Inferior parietal cortex (tissue), 1 donor: ENCODE measurements around the gene CLDN20.
"Not testable (repeated sequence)": the region's sequence is repeated elsewhere in the genome, so short reads cannot be mapped to it uniquely, and the experiment has no call there.

Experiments used
- DNase-seq: peaks from one replicate; pipeline ENCODE4 v3.0.0-alpha.2; 2016; ENCODE audit errors: extremely low spot score

CLDN20 gene

DNA sequence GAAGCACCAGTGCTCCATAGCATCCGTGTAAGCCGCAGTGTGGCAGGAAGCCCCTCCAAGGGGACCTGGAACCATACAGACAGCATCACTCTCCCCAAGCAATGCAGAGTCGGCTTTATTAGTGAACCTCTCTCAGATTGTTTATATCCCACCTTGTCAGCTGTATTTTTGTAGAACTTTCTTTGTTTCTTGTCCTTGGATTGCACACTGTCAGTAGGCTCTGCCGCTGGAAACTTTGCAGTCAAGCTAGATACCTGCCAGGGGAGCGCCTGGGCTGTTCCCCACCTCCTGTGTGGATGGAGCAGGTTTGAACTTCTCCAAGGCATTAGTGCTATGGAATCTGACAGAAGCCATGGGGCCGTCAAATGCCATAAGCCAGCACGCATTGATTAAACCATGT is 18.6 kb upstream of the CLDN20 start:
- DNase-seq: no peak

DNA sequence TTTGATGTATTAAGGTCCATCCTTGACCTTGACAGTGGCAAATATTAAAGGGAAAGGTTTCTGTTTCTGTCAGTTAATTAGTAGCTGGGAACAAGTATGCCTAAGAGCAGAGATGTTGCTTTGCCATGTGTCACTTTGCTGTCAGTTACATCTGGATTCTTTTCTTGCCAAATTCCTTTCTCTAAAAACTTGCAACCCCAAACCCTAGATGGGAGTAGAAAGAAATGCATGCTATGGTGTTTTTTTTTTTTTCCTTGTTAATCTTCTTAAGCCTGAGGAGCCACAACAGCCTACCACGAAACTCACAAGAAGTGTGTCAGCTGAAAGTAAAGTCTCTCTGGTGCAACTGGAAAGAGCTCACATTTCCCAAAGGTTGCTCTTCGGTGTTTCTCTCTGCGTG is 18.0 kb upstream of the CLDN20 start:
- DNase-seq: no peak

GRCh38 chr6:155246825-155247224 is 17.0 kb upstream of the CLDN20 start:
- no peak for DNase-seq

GRCh38 chr6:155247618-155248007 is 16.2 kb upstream of the CLDN20 start:
- no peak for DNase-seq

DNA sequence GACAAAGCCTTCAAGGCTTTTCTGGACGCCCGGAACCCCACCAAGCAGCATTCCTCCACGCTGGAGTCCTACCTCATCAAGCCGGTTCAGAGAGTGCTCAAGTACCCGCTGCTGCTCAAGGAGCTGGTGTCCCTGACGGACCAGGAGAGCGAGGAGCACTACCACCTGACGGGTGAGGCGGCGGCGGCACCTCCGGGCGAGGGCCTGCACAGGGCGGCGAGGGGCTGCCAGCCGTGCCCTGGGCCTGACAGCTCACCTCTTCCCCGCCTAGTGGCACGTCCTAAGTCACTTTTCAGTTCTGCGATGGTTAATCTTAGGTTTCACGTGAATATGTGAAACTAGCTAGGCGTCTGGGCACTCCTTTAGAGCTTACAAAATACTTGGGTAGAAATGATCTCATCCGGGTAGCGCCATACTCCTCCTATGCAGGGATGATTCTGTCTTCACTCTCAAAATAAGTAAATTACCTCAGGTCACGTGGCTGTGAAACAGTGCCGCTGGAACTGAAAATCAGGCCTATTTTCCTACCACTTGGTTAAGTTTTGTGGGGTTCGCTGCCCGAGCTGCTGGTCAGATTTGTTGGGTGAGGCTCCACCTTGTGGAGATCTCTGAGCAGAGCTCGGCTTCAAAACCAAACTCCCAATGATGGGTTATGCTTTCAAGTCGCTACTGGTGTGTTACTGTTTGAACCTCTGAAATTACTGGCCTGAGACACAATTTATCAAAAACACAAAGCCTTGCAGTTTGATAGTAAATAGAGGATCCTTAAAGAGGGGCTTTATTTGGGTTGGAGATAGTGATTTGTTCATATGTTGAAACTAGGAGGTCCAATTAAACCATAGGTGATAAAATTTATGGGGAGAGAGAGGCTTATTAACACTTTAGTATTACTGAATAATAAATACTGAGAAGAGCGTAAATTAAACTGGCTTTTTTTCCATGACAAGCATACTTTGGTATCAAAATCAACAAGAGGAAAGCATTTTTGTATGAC is 15.5 kb upstream of the CLDN20 start:
- peak; percentile 77 for DNase-seq

- no peak for DNase-seq
Measured at GRCh38 chr6:155250701-155251381, 13.0 kb upstream of the CLDN20 start.

DNA sequence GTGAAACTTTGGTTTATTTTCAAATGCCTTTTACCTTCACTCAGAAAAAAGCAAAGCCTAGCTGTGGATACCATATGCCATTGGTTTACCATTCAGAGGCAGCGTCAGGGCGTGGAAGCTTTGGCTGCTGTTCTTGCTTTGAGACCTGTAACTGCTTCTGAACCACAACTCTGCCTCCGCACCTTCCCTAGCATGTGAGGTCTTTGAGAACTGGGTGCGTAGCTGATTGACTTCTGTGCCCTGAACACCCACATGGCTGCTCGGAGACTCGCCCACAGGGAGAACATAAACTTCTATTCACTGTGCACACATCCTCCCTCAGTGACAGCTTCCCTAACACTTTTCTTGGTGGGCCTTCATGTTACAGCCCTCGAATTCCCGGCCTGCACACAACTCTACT is 11.2 kb upstream of the CLDN20 start:
- no peak for DNase-seq

DNA sequence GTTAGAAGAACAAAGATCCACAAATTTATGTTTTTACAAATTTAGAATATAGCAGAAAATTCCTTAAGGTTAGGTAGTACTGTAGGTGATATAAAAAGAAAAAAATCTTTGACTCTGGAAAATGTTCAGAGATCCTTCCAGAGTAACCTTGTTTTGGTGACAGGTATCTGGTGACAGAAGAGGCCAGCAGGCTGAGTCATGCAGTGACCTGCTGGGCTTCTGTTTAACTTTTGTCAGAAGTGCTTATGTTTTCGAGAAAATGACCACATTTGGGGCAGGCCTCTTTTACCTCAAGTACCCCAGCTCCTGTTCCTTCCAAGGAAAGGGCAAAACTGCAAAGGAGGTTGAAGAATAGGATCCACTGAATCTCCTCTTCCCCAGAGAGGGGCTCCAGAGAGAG is 10.5 kb upstream of the CLDN20 start:
- no peak for DNase-seq

DNA sequence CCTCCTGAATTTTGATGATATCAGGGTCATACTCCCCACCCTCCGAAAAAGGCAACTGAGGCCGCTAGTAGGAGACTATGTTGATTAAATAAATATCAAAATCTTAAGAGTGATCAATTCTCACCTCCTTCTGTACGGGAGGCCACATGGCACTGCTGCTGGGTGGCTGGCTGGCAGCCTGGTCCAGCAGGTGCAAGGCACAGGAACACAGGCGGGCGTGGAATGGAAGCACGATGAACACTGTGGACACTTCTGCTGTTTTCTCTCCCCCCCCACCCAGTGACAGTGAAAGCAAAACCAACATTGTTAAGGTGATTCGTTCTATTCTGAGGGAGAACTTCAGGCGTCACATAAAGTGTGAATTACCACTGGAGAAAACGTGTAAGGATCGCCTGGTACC is 9.7 kb upstream of the CLDN20 start:
- DNase-seq: no peak

- no peak for DNase-seq
Measured at GRCh38 chr6:155256122-155256795, 7.6 kb upstream of the CLDN20 start.

DNA sequence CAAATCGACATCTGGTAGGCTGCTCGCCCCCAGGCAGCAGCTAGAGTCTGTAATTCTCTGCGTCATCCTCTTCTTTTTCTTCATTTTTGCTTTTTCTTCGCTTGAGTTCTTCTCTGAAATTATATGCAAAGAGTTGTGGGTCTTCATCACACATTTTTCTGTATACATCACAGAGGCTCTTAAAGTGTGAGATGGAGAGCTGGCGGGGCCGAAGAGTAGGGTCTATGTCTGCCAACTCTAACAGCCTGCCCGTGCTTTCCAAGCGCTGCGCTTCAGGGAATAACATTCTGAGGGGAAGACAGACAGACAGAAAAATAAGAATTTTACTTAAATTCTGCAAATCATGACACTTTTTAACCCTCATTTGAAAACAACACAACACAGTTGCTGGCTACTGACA is 6.0 kb upstream of the CLDN20 start:
- DNase-seq: no peak

- DNase-seq: no peak
Measured at GRCh38 chr6:155259204-155259603, 4.6 kb upstream of the CLDN20 start.

DNA sequence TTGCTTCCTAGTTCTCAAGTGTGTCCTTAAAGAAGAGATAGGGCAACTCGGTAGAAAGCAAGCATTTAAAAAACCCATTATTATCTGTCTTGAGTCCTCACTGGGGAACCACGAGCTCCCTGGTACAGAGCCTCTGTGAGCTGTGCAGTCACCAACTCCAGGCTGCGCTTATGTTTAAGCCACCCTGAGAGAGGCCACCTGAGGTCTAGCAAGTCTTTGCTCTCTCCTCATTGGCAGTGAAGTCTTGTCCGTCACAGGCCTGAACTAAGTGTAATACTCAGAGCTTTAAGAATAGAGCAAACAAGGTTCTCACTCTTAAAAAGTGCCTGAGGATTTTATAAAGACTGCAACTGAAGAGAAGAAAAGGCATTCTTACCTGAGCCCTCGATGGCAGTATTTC is 3.9 kb upstream of the CLDN20 start:
- DNase-seq: no peak

GRCh38 chr6:155260686-155261085 is 3.1 kb upstream of the CLDN20 start:
- no peak for DNase-seq

GRCh38 chr6:155261111-155261900 is 2.5 kb upstream of the CLDN20 start:
- no peak for DNase-seq

- no peak for DNase-seq
Measured at GRCh38 chr6:155262655-155263054, 1.2 kb upstream of the CLDN20 start.

DNA sequence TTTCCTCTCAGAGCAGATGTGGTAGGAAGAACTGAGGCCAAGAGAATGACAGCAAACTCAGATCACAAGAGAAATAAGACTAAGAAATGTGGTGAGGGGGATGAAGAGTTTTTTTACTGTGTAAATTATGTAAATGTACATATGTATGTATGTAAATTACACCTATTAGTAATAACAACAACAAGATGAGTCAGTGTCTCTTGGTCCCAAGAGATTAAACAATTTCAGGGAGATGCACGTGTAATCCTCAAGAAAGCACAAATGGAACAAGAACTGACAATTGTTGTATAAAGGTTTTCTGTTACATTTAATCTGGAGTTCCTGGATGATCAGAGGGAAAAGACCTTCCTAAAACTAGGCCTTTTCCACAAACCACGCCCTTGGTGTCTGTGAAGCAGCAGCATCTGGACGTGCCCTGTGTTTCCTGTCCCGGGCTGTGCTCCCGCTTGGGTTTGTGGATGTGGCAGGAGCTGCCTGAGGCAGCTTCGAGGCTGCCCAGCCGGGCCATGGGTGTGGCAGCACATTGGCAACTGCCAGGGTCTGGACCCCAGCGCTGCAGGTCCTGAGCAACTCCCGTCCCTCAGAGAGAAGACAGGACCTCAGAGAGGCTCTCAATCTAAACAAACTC is 994 bp downstream of the CLDN20 start:
- DNase-seq: no peak

- no peak for DNase-seq
Measured at GRCh38 chr6:155265843-155266535, 2.2 kb downstream of the CLDN20 start.

GRCh38 chr6:155267411-155267810 is 3.6 kb downstream of the CLDN20 start:
- DNase-seq: no peak

GRCh38 chr6:155268088-155268867 is 4.5 kb downstream of the CLDN20 start:
- not testable (repeated sequence) for DNase-seq
